GM19240 (cell line): ENCODE data around the gene DLGAP5.

ENCODE experiments used
- DNase-seq: peaks from one replicate; pipeline ENCODE4 v3.0.0; 2011; ENCODE audit warnings: low spot score; ENCODE audit not compliant: insufficient read length

The DLGAP5 gene

GRCh38 chr14:55129428-55130195, 61.8 kb downstream of the DLGAP5 start:
- peak; percentile 48 for DNase-seq

- peak; percentile 53 for DNase-seq
Observed at GRCh38 chr14:55129086-55129427, 62.3 kb downstream of the DLGAP5 start, which contains the start of gene LGALS3. Gene LGALS3 (plus strand): TSS chr14:55129252. CDS start chr14:55137374, 8,122 bp downstream.

GRCh38 chr14:55128386-55129085, 62.8 kb downstream of the DLGAP5 start:
- DNase-seq = no peak

GRCh38 chr14:55127460-55127951, 63.9 kb downstream of the DLGAP5 start:
- DNase-seq = no peak

GRCh38 chr14:55126932-55127459, 64.4 kb downstream of the DLGAP5 start:
- DNase-seq = no peak

- no peak for DNase-seq
Observed at GRCh38 chr14:55126034-55126433, 65.4 kb downstream of the DLGAP5 start.

GRCh38 chr14:55125403-55125802, 66.0 kb downstream of the DLGAP5 start:
- no peak for DNase-seq

- DNase-seq = no peak
Observed at GRCh38 chr14:55124774-55125386, 66.5 kb downstream of the DLGAP5 start.

GRCh38 chr14:55123852-55124639, 67.3 kb downstream of the DLGAP5 start:
- DNase-seq = no peak

GRCh38 chr14:55123101-55123500, 68.3 kb downstream of the DLGAP5 start:
- DNase-seq = no peak

GRCh38 chr14:55122440-55122986, 68.9 kb downstream of the DLGAP5 start:
- DNase-seq = no peak

- no peak for DNase-seq
Observed at GRCh38 chr14:55121628-55122439, 69.6 kb downstream of the DLGAP5 start.

GRCh38 chr14:55120571-55121495, 70.6 kb downstream of the DLGAP5 start:
- DNase-seq = no peak

GRCh38 chr14:55118761-55119160, 72.6 kb downstream of the DLGAP5 start:
- no peak for DNase-seq

- DNase-seq = no peak
Observed at GRCh38 chr14:55117803-55118441, 73.5 kb downstream of the DLGAP5 start.

- DNase-seq = no peak
Observed at GRCh38 chr14:55116246-55117030, 74.9 kb downstream of the DLGAP5 start.

- DNase-seq = no peak
Observed at GRCh38 chr14:55115861-55116245, 75.5 kb downstream of the DLGAP5 start.

GRCh38 chr14:55115460-55115859, 75.9 kb downstream of the DLGAP5 start:
- no peak for DNase-seq
